Measurements from ENCODE around the gene PRDM5. TPM values are rescaled to one million over a fixed set of nuclear protein-coding genes. Genes with fewer than 3 reads are reported as not detected.

The PRDM5 gene
- total RNA-seq, 1 donor from 2014 or later = not detected

DNA sequence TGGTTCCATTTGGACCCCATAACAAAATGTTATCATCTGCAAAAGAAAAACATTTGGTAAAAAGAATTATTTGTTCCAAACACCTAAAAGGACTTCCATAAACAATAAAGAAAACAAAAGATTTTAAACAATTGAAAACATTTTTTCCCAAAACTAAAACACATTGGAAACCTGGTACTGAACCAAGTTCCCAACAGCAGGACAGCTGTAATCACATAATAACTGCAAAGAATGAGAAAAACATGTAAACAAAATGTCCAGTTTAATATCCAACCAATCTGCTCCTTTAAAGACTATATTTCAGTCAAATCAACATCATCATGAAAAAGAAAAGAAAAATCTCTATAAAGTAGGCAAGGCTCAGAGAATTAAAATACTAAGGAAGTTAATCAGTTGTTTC lies 36.3 kb downstream of the PRDM5 start:
- Mint-ChIP-seq H3K36me3 (ENCODE audit: low read depth) (no peaks in the 10 kb centered on the region), H3K27me3 (peaks cover 3% of the 10 kb centered on the region), H3K4me3 (no peak overlapping the region), H3K9me3 (peaks cover 7% of the 10 kb centered on the region), H3K27ac (no peak overlapping the region), H3K4me1 (no peaks in the 10 kb centered on the region)
- intact Hi-C loops (cut with micrococcal nuclease) = no loop called here
- DNase-seq = no peak

DNA sequence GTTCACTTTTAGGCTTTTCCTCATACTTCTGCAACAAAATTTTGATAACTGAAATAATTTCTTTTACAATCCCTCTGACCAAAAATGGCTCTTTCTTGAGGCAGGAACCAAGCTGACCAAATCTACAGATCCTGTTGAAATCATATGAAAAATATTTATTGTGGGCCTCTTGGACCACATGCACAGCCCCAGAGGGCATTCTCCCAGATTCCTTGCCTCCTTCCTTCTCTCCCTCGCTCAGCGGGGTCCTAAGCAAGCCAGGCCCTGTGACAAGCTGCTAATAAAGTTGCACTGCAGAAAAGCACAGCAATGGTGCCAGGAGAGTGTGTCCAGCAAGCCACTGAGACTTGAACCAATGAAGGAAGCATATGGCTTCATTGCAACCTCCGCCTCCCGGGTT lies 40.7 kb downstream of the PRDM5 start:
- no peaks in the 10 kb centered on the region for H3K9me3 Mint-ChIP-seq
- no peaks in the 10 kb centered on the region for H3K36me3 Mint-ChIP-seq (ENCODE audit: low read depth)
- H3K27me3 Mint-ChIP-seq = peaks cover 10% of the 10 kb centered on the region
- H3K4me1 Mint-ChIP-seq = no peaks in the 10 kb centered on the region
- H3K27ac Mint-ChIP-seq = no peak overlapping the region
- intact Hi-C loops (cut with micrococcal nuclease) = no loop called here
- no peak overlapping the region for H3K4me3 Mint-ChIP-seq
- no peak for DNase-seq

DNA sequence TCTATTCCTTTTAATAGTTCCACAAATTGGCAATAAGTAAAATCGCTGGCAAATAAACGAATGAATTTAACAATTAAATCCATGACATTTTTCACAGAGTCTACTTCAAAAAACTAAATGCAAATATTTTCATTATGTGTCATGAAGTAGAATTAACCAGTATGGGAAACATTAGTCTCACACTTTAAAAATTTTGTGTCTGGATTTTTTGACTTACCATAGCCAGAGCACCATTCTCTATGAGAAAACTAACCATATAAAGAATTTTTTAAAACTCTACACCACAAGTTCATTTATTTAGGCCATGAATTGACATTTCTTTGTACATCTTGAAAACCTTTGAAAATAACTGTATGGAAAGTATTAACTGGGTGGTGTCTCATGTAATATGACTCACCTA lies 41.2 kb downstream of the PRDM5 start:
- DNase-seq = no peak
- Mint-ChIP-seq H3K27me3 (peaks cover 9% of the 10 kb centered on the region), H3K9me3 (no peaks in the 10 kb centered on the region), H3K27ac (no peak overlapping the region), H3K36me3 (ENCODE audit: low read depth) (no peaks in the 10 kb centered on the region), H3K4me1 (no peaks in the 10 kb centered on the region), H3K4me3 (no peak overlapping the region)
- intact Hi-C loops (cut with micrococcal nuclease) = no loop called here

DNA sequence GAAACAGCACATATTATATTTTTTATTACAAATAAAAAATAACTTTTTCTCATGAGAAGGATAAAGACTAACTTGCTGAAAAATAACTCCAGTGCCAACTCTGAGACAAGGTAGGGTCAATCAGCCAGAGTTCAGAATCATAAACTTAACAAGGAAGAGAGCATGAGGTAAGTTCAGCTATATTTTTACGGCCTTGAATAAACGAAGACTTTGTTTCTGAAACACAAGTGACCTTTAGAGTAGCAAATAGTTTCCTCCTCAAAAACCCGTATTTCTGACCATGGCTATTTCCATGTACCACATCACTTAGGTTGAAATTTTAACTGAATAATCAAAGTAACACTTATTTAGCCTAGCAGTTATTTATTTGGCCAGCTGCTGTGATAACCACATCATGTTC lies 45.5 kb downstream of the PRDM5 start:
- Mint-ChIP-seq H3K27me3 (peaks cover 9% of the 10 kb centered on the region), H3K4me3 (no peak overlapping the region), H3K9me3 (no peaks in the 10 kb centered on the region), H3K27ac (no peak overlapping the region), H3K4me1 (no peaks in the 10 kb centered on the region), H3K36me3 (ENCODE audit: low read depth) (no peaks in the 10 kb centered on the region)
- DNase-seq = no peak
- intact Hi-C loops (cut with micrococcal nuclease) = no loop called here

DNA sequence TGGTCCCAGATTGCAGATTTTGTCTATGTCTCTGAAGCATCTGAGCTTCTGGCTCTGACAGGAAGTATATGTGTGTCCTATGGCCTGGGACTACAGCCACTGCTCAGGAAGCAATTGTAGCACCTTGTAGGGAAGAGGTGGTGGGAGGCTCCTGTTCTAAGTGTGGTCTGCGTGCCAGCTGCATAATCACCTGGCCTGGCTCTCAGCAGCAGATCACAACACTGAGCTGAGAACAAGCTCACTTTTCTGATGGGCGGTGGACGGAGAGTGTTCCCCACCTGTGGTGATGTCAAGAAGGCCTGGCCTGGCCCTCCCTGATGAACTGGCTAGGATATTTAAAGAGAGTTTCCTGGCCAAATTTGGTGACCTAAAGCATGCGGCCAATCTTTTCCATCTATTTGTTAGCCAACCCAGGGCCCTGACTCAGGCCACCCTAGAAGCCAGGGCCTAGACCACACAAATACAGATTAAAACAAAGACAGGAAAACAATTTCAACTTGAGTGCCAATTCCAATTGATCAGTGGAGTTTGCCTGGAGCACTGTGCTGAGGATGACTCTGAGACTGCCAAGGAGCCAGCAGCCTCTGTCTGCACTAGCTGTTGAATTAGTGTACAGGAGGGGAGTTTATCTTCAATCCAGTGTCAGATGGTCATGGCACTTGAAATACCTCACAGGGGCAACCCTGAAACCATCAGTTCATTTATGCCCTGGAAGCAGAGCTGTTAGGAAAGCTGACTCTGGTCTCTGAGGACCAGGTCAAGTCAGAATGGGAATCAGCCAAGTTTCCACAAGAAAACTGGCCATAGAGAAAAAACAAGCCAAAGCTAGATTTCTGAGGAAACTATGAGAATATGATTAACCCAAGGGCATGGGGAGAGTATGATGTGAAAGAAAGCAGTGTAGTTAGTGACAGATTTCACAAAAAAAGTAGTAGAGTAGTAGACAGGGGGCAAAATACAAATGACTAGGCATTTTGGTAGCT lies 47.4 kb downstream of the PRDM5 start:
- no peaks in the 10 kb centered on the region for H3K9me3 Mint-ChIP-seq
- H3K27me3 Mint-ChIP-seq = peaks cover 9% of the 10 kb centered on the region
- H3K36me3 Mint-ChIP-seq (ENCODE audit: low read depth) = no peaks in the 10 kb centered on the region
- intact Hi-C loops (cut with micrococcal nuclease) = no loop called here
- H3K27ac Mint-ChIP-seq = no peak overlapping the region
- no peaks in the 10 kb centered on the region for H3K4me1 Mint-ChIP-seq
- DNase-seq = no peak
- H3K4me3 Mint-ChIP-seq = no peak overlapping the region

DNA sequence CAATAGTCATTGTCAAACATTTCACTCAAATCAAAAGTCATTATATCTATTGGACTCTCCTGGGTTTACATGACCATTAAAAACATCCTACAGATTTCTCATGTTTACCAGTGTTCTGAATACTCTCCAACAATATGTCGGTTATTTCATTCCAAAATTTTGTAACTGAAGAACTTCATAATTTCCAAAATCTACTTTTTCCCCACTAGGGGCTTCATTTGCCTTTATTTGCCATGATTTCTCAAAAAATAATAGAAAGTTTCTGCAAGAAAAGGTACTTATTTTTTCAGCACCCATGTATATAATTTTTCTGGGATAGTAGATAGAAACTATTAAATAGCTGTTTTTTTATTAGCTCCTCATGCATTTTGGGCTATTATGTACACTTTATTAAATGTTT lies 49.0 kb downstream of the PRDM5 start:
- DNase-seq = no peak
- no peaks in the 10 kb centered on the region for H3K36me3 Mint-ChIP-seq (ENCODE audit: low read depth)
- peaks cover 5% of the 10 kb centered on the region for H3K27me3 Mint-ChIP-seq
- no peaks in the 10 kb centered on the region for H3K4me1 Mint-ChIP-seq
- no peaks in the 10 kb centered on the region for H3K9me3 Mint-ChIP-seq
- no peak overlapping the region for H3K27ac Mint-ChIP-seq
- intact Hi-C loops (cut with micrococcal nuclease) = no loop called here
- H3K4me3 Mint-ChIP-seq = no peak overlapping the region

DNA sequence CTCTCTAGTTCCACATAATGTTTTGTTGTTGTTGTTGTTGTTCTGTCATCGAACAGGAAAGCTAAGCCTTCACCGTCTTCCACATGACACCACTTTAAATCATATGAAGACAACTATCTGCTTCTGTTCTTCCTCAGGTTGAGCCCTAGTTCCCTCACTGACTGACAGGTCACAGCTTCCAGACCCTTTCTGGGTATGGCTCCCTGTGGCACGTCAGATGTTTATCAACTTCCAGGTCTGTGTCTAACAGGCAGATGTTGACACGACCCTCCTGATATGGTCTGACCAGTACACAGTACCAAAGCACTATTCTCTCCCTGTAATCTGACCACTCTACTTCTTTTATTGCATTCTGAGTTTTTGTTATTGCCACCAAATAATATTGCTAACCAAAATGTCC lies 51.4 kb downstream of the PRDM5 start:
- Mint-ChIP-seq H3K27ac (no peak overlapping the region), H3K36me3 (ENCODE audit: low read depth) (no peaks in the 10 kb centered on the region), H3K27me3 (peaks cover 10% of the 10 kb centered on the region), H3K4me1 (no peaks in the 10 kb centered on the region), H3K4me3 (no peak overlapping the region), H3K9me3 (no peaks in the 10 kb centered on the region)
- intact Hi-C loops (cut with micrococcal nuclease) = no loop called here
- no peak for DNase-seq

DNA sequence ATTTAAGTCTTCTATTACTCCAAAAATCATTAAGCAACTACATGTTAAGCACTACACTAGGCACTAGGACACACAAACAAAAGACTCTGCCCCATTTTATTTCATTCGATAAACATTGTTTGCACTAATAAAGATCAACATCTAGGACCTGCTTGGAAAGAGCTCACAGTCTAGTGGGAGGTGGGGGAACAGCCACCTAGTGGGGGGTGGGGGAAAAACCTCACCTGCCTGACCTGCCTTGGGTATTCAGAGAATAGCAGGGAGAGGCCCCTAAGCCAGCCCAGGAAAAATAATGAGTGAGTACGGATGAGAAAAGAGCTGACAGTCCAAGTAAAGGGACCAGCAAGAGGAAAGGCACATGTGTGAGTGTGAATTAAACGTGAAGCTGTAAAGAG lies 52.2 kb downstream of the PRDM5 start:
- intact Hi-C loops (cut with micrococcal nuclease) = no loop called here
- no peak overlapping the region for H3K27ac Mint-ChIP-seq
- no peak for DNase-seq
- no peaks in the 10 kb centered on the region for H3K4me1 Mint-ChIP-seq
- no peaks in the 10 kb centered on the region for H3K9me3 Mint-ChIP-seq
- peaks cover 7% of the 10 kb centered on the region for H3K27me3 Mint-ChIP-seq
- H3K36me3 Mint-ChIP-seq (ENCODE audit: low read depth) = no peaks in the 10 kb centered on the region
- no peak overlapping the region for H3K4me3 Mint-ChIP-seq

DNA sequence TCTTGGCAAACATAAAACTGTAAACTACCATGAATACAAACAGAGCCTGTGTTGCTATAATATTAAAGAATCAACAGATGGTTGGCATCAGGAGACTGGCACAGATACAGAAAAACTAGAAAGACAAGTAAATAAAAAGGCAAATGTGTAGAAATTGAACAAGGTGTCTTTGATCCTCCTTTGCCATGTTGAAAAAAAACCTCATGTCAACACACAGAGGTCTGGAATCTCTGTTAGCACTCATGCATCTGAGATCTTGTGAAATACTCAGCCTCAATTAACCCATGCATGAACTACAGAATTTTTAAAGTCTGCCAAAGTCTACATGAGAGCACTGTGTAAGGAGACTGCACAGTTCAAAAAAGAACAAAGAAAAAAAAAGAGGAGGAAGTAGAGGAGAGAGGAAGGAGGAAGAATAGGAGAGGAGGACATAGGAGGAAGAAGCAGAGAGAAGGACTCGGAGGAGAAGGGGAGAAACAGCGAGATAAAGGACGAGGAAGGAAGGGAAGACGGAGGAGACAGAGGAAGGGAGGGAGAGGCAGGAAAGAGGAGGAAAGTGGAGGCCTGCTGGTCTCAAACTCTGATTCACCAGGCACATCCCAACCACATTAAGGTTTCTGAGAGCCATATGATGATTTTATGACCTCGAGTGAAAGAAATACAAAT lies 52.8 kb downstream of the PRDM5 start:
- peaks cover 7% of the 10 kb centered on the region for H3K27me3 Mint-ChIP-seq

DNA sequence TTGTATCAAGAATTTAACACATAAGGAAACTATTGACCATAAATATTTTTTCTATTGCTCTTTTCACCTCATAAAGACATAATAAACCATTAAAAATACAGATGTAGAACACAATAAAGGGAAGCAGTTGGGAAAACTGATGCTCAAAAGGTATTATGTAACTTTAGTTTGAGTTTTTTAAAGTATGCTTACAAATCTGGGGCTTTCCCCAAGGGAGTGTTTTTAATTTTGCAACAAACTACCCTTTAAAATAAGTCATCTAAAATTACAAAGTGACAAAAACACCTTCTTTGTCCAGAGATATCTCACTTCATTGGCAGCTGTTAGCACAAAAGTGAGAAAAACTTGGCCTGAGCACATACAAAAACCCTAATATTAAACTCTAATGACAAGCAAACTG lies 55.0 kb downstream of the PRDM5 start:
- no peak overlapping the region for H3K27ac Mint-ChIP-seq
- no peaks in the 10 kb centered on the region for H3K9me3 Mint-ChIP-seq
- H3K4me1 Mint-ChIP-seq = no peaks in the 10 kb centered on the region
- no peaks in the 10 kb centered on the region for H3K36me3 Mint-ChIP-seq (ENCODE audit: low read depth)
- H3K4me3 Mint-ChIP-seq = no peak overlapping the region
- H3K27me3 Mint-ChIP-seq = peaks cover 14% of the 10 kb centered on the region
- no peak for DNase-seq
- intact Hi-C loops (cut with micrococcal nuclease) = no loop called here

More for the DNA sequence above, 52.8 kb downstream of the PRDM5 start:
- H3K4me1 Mint-ChIP-seq = no peaks in the 10 kb centered on the region
- H3K27ac Mint-ChIP-seq = no peak overlapping the region
- DNase-seq = no peak
- intact Hi-C loops (cut with micrococcal nuclease) = no loop called here
- no peaks in the 10 kb centered on the region for H3K36me3 Mint-ChIP-seq (ENCODE audit: low read depth)
- H3K9me3 Mint-ChIP-seq = no peaks in the 10 kb centered on the region
- no peak overlapping the region for H3K4me3 Mint-ChIP-seq

DNA sequence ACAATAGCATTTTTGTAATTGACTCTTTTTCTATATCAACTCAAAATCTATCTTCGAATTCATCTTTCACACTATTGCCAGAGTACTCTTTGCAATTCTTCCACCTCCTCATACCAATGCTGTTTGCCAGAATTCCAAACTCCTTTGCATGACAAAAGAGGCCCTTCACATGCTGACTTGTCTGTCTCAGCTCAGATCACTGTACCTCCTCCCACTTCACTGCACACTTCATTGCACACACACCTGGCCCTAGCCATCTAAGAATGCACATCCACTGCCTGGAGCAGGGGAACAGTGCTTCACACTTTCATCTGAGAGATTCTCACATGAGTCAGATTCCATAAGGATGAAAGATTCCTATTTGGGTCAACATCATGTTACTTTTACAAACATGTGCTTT lies 56.5 kb downstream of the PRDM5 start:
- DNase-seq = no peak
- H3K27ac Mint-ChIP-seq = no peak overlapping the region
- H3K9me3 Mint-ChIP-seq = no peaks in the 10 kb centered on the region
- H3K27me3 Mint-ChIP-seq = peaks cover 14% of the 10 kb centered on the region
- no peak overlapping the region for H3K4me3 Mint-ChIP-seq
- H3K4me1 Mint-ChIP-seq = no peaks in the 10 kb centered on the region
- intact Hi-C loops (cut with micrococcal nuclease) = no loop called here
- H3K36me3 Mint-ChIP-seq (ENCODE audit: low read depth) = no peaks in the 10 kb centered on the region

DNA sequence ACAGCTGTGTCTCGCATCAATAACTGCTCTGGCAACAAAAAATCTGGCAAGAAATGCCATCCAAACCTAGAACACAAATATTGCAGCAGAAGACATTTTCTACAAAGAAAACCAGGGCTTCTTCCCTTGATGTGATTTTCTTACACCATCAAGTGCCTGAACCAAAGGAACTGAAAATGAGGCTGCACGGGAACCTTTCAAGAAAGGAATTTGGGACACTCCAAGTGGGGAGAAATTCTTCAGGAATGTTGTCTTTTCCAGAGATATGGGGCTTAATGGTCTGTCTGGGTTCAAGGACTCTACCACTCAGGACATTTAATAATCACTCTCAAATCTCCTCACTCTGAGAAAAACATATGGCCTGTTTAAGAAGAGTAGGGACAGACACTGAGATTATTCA lies 57.6 kb downstream of the PRDM5 start:
- Mint-ChIP-seq H3K36me3 (ENCODE audit: low read depth) (no peaks in the 10 kb centered on the region), H3K27ac (no peak overlapping the region), H3K4me1 (no peaks in the 10 kb centered on the region), H3K4me3 (no peak overlapping the region), H3K27me3 (peaks cover 14% of the 10 kb centered on the region), H3K9me3 (no peaks in the 10 kb centered on the region)
- intact Hi-C loops (cut with micrococcal nuclease) = no loop called here
- DNase-seq = no peak

DNA sequence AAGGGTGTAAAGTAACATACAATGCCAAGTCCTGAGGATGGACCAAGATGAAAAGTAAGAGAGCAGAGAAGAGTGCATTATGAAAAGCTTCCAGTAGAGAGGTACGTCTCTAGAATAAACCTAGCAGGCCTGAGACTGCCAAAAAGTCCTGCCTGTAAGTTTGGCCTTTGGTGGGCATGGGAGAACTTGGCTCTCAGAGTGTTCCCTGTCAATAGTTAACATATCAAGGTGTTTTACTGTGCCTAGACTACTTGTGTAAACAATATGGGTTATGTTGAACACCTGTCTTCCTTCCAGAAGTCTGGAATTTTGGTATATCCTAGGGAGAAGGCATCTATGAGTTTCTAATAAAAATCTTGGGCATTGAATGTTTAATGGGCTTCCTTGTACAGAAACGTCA lies 60.1 kb downstream of the PRDM5 start:
- no peak for DNase-seq
- intact Hi-C loops (cut with micrococcal nuclease) = no loop called here
- peaks cover 9% of the 10 kb centered on the region for H3K27me3 Mint-ChIP-seq

DNA sequence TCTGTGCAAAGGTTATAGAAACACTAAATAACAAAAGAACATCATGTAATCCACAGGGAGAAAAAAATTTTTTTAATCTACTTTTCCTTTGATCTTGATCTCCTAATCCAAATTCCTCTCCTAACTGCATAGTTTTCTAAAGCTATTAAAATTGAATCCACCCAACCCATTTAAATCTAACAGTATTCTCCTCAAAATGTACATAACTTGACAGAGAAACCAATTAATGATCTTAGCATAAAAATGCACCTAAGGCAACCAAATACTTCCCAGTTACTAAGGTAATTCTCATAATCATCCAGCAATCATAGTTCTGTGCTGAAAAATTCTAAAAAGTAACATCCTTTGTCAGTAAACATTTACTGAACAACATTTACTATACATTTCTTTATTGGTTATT lies 60.7 kb downstream of the PRDM5 start:
- no peak overlapping the region for H3K27ac Mint-ChIP-seq
- H3K9me3 Mint-ChIP-seq = no peaks in the 10 kb centered on the region
- no peaks in the 10 kb centered on the region for H3K36me3 Mint-ChIP-seq (ENCODE audit: low read depth)
- intact Hi-C loops (cut with micrococcal nuclease) = no loop called here
- DNase-seq = no peak
- peaks cover 9% of the 10 kb centered on the region for H3K27me3 Mint-ChIP-seq
- peaks cover 2% of the 10 kb centered on the region for H3K4me1 Mint-ChIP-seq
- no peak overlapping the region for H3K4me3 Mint-ChIP-seq

More for the DNA sequence above, 60.1 kb downstream of the PRDM5 start:
- Mint-ChIP-seq H3K9me3 (no peaks in the 10 kb centered on the region), H3K4me3 (no peak overlapping the region), H3K36me3 (ENCODE audit: low read depth) (no peaks in the 10 kb centered on the region), H3K27ac (no peak overlapping the region), H3K4me1 (peaks cover under 1% of the 10 kb centered on the region)
